GM19467 (cell line): ENCODE measurements around the gene UTP3.
"Not testable (repeated sequence)": the region's sequence is repeated elsewhere in the genome, so short reads cannot be mapped to it uniquely, and the experiment has no call there.

ENCODE experiments used
- ATAC-seq: cut with Tn5 transposase; IDR thresholded peaks from one replicate; pipeline ENCODE4 v1.9.1; 2021; ENCODE audit warnings: mild to moderate bottlenecking, moderate library complexity; ENCODE audit not compliant: unreplicated experiment

Gene UTP3

DNA sequence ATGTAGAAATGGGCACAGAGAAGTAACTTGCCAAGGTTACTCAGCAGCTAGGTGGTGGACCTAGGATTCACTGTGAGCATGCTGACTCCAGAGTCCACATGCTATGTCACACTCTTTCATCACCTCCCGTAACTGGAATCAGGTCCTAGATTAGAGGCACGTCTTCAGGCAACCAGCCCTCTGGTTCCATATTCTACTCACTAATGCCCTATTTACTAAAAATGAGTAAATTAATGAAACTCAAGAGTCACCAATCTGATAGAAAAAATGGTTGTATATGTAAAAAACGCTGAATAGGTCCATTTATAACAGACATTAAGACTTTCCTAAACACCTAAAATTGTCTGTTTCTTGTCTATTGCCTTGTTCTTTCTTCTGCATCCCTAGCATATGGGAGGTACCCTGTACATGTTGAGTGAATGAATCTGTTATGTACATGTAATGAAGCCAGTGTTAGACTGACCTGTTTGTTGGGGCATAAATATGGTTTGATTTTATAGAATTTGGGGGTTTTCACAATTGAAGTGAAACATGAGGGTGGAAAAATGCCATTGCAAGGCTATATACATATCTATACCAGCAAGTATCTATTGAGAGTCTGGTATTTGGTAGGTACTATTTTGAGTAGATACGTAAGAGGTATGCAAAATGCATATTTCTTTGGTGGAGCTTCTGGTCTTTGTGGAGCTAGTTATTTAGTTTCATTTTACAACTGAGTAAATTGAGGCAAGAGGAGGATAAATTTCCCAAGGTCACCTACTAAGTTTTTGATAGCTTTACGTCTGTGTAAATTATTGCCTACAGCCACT lies 26.0 kb downstream of the UTP3 start:
- peak; percentile 51 for ATAC-seq

DNA sequence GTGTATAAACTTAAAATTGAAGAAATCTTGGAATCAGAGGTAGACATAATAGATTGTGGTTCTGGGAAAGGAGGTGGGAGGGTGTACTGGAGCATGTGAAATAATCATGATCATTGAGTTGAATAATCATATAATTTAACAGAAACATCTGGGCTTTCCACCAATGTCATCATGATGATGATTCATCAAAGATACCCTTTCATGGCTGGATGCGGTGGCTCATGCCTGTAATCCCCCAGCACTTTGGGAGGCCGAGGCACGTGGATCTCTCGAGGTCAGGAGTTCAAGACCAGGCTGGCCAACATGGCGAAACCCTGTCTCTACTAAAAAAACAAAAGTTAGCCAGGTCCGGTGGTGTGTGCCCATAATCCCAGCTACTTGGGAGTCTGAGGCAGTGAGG lies 26.8 kb downstream of the UTP3 start:
- peak; percentile 9 for ATAC-seq

DNA sequence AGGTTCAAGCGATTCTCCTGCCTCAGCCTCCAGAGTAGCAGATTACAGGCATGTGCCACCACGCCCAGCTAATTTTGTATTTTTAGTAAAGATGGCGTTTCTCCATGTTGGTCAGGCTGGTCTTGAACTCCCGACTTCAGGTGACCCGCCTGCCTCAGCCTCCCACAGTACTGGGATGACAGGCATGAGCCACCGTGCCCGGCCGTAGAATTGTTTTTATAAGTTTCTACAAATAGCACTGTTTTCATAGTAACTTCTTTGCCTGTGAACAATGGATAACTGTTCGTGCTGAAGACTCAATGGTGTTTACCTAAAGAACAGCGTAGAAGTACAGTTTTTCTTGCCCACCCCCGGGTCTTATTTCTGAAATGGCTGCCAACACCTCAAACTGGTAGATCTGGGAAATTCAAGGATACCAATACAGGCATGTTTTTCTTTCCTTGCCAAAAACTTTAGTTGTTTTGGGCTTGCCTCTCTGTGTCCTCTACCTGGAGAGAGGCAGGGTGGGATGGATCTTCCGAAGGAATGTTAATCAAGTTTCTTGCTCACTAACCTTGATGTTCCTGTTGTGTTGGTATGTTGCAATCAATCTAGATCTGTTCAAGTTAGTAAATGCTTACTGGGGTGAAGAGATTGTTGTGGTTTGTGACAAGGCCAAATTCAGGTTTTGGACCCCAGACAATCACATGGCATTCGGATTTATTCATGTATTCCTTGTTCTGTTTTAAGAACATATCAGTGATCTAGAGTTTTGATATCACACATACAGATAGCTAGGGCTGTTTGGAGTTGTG lies 30.7 kb downstream of the UTP3 start:
- no peak for ATAC-seq

DNA sequence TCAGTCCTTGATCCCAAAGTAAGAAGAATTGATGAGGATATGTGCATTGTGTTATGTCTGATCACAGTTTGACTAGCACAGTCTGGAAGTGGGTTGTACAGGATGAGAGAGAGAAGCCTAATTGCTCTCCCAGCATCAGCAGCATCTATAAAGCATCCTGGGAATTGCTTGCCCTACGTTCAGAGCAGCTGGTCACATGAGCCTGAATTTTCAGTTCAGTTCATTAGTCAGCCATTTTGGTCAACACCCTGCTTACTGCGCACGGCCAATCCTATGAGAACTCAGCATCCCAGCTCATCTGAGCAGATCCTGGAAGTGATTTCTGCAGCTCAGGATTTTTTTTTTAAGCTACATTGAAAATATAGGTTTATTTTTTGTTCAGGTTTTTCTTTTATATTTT lies 33.4 kb downstream of the UTP3 start, which contains the start of gene RUFY3:
Gene RUFY3, plus strand, starts transcription at position 218 of the 400 bp plus-strand sequence. CDS start 610 bp downstream, outside the sequence.
- ATAC-seq, result no peak

DNA sequence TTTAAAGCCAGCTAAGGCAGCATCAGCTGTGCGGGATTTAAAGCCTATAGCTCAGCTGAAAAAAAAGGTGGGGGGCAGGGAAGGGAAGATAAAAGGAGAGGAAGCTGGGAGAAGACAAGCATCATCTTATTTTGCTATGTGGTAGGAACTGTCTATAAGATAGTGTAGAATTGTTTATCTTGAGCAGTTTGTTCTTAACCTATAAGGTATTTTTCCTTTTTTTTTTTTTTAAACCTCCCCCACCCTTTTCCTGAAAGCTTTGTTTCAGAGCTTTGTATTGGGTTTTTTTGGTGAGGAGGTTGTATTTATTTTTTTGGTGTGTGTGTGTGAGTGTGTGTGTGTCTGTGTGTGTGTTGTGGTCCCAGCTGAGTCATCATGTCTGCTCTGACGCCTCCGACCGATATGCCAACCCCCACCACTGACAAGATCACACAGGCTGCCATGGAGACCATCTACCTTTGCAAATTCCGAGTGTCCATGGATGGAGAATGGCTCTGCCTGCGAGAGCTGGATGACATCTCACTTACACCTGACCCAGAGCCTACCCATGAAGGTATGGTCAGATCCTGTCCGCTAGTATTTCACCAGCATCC lies 34.0 kb downstream of the UTP3 start:
- ATAC-seq, result no peak

DNA sequence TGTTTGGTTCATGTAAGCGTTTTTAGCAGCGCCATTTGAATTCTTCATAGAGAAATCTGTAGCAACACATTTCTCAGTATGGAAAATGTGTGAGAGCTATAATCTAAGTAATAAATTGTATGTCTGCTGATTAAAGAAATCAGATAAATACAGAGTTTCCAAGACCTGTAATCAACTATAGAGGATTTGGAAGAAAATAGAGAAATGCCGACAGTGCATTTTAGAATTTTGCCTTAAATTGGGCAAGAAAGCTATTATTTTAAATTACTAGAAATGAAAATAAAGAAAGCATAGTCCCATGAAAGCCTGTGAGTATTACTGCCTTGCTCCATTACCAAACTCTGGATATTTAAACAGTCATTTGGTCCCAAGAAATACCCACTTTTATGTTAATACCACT lies 36.1 kb downstream of the UTP3 start:
- ATAC-seq, result no peak

DNA sequence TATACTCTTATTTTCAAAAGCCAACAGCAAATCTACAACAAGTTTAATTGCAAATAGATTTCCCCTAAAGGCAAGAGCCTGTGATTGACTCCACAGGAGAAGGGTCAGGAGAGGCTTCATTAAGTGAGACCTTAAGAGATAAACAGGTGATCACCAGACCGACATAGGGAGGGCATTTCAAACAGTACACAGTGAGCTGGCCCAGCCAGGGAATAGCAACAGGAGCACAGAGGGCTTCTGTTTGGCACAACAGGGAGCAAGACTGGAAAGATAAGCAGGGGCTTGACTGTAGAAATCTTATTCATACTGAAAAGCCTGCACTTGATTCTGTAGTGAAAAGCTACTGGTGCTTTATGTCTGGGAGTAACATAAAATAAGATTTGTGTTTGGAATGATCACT lies 37.3 kb downstream of the UTP3 start:
- no peak for ATAC-seq

DNA sequence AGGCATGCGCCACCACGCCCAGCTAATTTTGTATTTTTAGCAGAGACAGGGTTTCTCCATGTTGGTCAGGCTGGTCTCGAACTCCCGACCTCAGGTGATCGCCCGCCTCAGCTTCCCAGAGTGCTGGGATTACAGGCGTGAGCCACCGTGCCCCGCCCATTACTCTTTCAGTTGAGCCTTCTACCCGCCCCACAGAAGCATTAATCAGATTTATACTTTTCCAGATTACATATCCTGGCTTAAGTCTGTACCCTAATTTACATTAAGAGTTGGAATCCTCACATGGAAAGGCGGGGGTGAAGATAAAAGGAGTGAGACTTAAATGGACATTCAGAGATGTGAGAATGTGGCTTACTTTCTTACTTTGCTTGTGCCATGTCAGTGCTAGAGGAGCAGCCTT lies 38.2 kb downstream of the UTP3 start:
- not testable (repeated sequence) for ATAC-seq

DNA sequence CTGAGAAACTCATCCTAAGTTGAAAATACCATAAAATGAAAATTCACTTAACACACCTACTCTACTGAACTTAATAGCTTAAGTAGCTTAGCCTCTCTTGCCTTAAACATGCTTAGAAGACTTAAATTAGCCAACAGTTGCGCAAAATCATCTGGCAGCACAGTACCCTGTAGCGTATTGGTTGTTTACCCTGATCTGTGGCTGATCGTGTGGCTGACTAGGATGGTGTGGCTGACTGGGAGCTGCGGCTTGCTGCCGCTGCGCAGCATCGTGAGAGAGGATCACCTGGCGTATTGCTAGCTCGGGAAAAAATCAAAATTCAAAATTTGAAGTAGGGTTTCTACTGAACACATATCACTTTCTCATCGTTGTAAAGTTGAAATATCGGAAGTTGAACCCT lies 39.8 kb downstream of the UTP3 start:
- no peak for ATAC-seq

DNA sequence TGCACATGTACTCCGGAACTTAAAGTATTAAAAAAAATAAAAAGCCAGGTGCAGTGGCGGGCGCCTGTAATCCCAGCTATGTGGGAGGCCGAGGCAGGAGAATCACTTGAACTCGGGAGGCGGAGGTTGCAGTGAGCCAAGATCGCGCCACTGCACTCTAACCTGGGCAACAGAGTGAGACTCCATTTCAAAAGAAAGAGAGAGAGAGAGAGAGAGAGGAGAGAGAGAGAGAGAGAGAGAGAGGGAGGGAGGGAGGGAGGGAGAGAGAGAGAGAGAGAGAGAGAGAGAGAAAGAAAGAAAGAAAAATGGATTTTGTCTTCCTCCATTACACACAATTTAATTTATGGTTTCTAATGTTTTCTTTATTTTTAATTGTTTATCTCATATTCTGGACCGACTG lies 44.5 kb downstream of the UTP3 start:
- not testable (repeated sequence) for ATAC-seq

DNA sequence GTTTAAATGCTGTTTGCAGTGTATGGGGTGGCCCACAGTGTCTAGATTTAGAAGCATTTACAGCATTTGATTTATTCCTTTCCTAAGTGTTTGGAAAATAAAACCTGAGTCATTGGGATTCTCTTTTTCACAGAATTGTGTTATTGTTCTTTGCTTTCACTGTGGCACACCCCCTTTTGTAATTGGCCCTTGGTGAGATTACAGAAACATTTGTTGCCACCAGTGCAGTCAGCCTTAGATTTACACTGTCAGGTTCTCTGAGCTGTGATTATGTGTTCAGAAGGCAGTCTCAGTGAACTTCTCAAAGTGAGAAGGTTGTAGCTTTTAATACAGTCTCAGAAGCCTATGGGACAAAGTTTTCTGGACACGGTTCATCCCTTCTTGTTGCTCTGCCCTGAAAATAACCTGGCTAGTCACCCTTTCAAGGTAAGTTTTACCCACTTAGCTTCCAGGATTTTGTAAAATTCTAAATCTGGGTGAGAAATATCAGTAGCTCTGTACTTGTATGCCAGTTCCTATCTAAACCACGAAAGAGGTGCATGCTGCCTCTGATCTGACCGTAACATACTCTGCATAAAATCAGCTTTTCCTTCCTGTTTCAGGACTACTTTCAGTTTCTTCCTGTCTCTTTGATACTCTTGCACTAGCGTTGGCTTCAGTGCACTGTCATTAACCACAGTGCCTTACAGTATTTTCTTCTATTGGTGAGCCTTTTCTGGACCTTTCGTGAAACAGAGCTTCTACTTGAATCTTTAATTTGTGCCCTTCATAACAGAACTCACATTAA lies 46.0 kb downstream of the UTP3 start:
- ATAC-seq, result peak; percentile 93

DNA sequence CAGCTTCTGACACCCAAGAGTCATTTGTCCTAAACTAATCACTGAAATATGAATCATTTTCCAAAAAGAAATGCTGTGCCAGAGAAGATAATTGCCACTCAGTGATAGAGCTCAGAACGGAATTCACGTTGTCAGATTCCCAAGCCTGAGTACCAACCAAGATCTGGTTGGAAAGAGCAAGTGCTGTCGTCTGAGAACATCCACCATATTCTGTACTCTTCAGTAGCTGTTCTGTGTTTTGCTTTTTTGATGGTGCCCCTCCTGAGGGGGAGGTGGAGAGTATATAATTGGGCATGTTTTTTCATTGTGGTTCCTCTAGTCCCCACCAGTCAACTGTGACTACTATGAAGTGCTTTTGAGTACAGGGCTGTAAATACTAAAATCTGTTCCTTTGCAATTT lies 46.6 kb downstream of the UTP3 start:
- no peak for ATAC-seq

DNA sequence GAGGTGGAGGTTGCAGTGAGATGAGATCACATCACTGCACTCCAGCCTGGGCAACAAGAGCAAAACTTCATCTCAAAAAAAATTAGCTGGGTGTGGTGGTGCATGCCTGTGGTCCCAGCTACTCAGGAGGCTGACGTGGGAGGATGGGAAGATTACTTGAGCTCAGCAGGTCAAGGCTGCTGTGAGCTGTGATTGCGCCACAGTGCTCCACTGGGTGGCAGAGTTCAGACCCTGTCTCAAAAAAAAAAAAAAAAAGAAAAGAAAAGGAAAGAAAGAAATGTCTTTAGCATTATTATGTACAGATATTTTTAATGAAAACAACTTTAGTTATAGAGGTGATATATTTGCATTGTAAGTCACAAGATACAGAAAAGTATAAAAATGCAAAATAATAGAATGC lies 47.6 kb downstream of the UTP3 start:
- ATAC-seq, result not testable (repeated sequence)

DNA sequence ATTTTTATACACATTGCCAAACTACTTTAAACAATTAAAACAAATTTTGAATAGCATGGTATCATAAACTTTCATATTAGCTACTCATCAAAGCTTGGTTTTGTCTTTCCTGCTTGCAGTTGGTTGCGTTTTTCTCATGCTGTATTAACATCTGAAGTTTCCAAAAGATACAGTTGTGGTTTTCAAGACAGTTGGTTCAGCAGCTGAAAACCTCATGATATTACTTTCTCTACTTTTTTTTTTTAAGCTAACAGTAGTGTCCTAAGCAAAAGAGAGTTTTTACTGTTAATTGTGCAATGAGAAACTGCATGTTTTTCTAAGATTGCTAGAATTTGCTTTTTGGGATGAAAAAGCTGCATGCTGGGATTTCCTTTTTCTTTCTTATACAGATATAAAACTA lies 48.7 kb downstream of the UTP3 start:
- no peak for ATAC-seq

DNA sequence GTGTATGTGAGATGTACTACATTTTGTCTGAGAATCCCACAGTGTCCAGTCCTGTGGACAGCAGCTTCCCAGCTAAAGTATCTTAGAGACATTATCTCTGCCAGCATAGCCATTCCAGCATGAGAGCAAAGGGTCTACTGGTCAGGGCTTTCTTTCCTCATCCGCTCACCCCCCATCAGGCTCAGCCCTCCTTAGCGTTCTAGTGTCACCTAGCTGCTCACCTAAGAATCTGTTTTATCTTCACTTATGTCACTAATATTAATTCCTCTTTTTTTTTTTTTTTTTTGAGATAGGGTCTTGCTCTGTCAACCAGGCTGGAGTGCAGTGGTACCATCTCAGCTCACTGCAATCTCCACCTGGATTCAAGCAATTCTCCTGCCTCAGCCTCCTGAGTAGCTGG lies 49.1 kb downstream of the UTP3 start:
- no peak for ATAC-seq

DNA sequence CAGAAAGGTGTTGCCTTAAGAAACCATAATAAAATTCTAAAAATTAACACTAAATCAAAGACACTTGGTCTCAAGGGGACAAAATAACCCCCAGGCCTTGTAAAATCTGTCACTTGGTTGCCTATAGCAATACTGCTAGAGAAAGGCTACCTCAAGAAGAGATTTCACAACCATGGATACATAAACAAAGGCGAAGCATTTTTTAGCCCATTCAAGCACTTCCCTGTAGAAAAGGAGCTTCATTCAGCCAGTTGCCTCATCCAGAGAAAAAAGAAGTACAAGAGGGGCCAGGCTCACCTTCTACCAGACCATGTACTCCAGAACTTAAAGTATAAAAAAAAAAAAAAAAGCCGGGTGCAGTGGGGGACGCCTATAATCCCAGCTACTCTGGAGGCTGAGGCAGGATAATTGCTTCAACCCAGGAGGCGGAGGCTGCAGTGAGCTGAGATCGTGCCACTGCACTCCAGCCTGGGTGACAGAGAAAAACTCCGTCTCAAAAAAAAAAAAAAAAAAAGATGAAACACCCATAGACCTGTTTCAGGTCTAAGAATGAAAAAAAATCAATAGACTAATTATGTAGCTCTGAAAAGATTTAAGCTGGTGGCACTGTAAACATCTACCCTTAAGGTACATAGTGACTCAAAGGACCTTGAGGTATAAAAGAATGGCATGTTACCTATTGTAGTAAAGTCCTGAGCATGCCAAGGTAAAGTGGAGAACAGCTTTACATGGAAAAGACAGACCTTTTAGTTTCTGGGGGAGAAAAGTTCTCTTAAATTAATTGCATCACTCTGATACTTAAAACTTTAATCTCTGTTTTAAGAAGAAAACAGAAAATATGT lies 51.4 kb downstream of the UTP3 start:
- ATAC-seq, result no peak
